HepG2 (cell line): ENCODE results near the gene FAM83D. TPM values are rescaled to one million over a fixed set of nuclear protein-coding genes. Genes with fewer than 3 reads are reported as not detected.
A peak's percentile ranks its signal among the peaks of the same experiment; 100 is the strongest.

ENCODE experiments used
- GPBP1L1 ChIP-seq: sonication (generic); formaldehyde crosslinking; IDR thresholded peaks from 2 replicates; pipeline ENCODE4 v1.5.0; 2020; ENCODE audit warnings: mild to moderate bottlenecking, missing genetic modification reagents
- HDAC1 ChIP-seq: sonication (generic); formaldehyde crosslinking; IDR thresholded peaks from 2 replicates; pipeline ENCODE4 v1.5.1; 2020; ENCODE audit warnings: mild to moderate bottlenecking, missing genetic modification reagents
- MEIS1 ChIP-seq: sonication (generic); formaldehyde crosslinking; IDR thresholded peaks from 2 replicates; pipeline ENCODE4 v1.9.0; 2021; ENCODE audit warnings: mild to moderate bottlenecking, missing genetic modification reagents, moderate library complexity, borderline replicate concordance
- MXD1 ChIP-seq: sonication (generic); formaldehyde crosslinking; IDR thresholded peaks from 2 replicates; pipeline ENCODE4 v1.4.0; 2020; ENCODE audit warnings: mild to moderate bottlenecking, missing genetic modification reagents
- MYPOP ChIP-seq: sonication (generic); formaldehyde crosslinking; IDR thresholded peaks from 2 replicates; pipeline ENCODE4 v1.8.1; 2023; ENCODE audit warnings: mild to moderate bottlenecking, moderate library complexity, missing genetic modification reagents
- NCOA2 ChIP-seq: sonication (generic); formaldehyde crosslinking; IDR thresholded peaks from 2 replicates; pipeline ENCODE4 v1.8.0; 2022; ENCODE audit warnings: inconsistent platforms
- NKX3-1 ChIP-seq: sonication (generic); formaldehyde crosslinking; IDR thresholded peaks from 2 replicates; pipeline ENCODE4 v1.5.0; 2020; ENCODE audit warnings: missing genetic modification reagents
- POLR2AphosphoS5 ChIP-seq: IDR thresholded peaks from 2 replicates; pipeline ENCODE4 v1.6.1; 2012; ENCODE audit warnings: low read depth, low read length
- PRMT3 ChIP-seq: sonication (generic); formaldehyde crosslinking; IDR thresholded peaks from 2 replicates; pipeline ENCODE4 v1.8.1; 2022; ENCODE audit warnings: low read depth, mild to moderate bottlenecking, moderate library complexity, missing genetic modification reagents, borderline replicate concordance
- TMF1 ChIP-seq: sonication (generic); formaldehyde crosslinking; IDR thresholded peaks from 2 replicates; pipeline ENCODE4 v1.8.1; 2022; ENCODE audit warnings: low read depth, missing genetic modification reagents
- U2AF2 ChIP-seq: fragments of 200-400 bp; formaldehyde crosslinking; IDR thresholded peaks from 2 replicates; pipeline ENCODE4 v1.6.1; 2017; ENCODE audit warnings: low read depth, mild to moderate bottlenecking, low read length
- ZFP90 ChIP-seq: sonication (generic); formaldehyde crosslinking; IDR thresholded peaks from 2 replicates; pipeline ENCODE4 v1.8.0; 2022; ENCODE audit warnings: missing genetic modification reagents, mild to moderate bottlenecking, inconsistent platforms, borderline replicate concordance
- ZFYVE20 ChIP-seq: sonication (generic); formaldehyde crosslinking; IDR thresholded peaks from 2 replicates; pipeline ENCODE4 v1.8.0; 2023; ENCODE audit warnings: low read depth, mild to moderate bottlenecking, moderate library complexity, missing genetic modification reagents, borderline replicate concordance
- ZNF460 ChIP-seq: sonication (generic); formaldehyde crosslinking; IDR thresholded peaks from 2 replicates; pipeline ENCODE4 v1.5.1; 2020; ENCODE audit warnings: missing genetic modification reagents, mild to moderate bottlenecking, borderline replicate concordance
- ZNF501 ChIP-seq: sonication (generic); formaldehyde crosslinking; IDR thresholded peaks from 2 replicates; pipeline ENCODE4 v1.5.1; 2020; ENCODE audit warnings: mild to moderate bottlenecking, moderate library complexity, missing genetic modification reagents
- ZNF776 ChIP-seq: sonication (generic); formaldehyde crosslinking; IDR thresholded peaks from 2 replicates; pipeline ENCODE4 v1.4.0; 2020; ENCODE audit warnings: mild to moderate bottlenecking, missing genetic modification reagents
- ZNF850 ChIP-seq: sonication (generic); formaldehyde crosslinking; conservative IDR thresholded peaks from 2 replicates; pipeline ENCODE4 v1.9.0; 2021; ENCODE audit warnings: mild to moderate bottlenecking, missing genetic modification reagents
- polyA plus RNA-seq, 8 experiments: library from polyadenylated mRNA; depleted of rRNA in 3 of 8; stranded (reverse) in 7 of 8; unstranded in 1 of 8; fragments of >200 nt; fragmentation: Illumina TruSeq in 4 of 8; extraction: Trizol in 4 of 8; gene quantifications; 2 replicates each; pipeline versions ENCODE4 v1.2.1 to v1.2.3, GENCODE V29; 2011 to 2016; ENCODE audit warnings: low read depth in 4 of 8, missing spikeins in 1 of 8, mixed read lengths in 1 of 8; ENCODE audit not compliant: insufficient read depth in 1 of 8
- total RNA-seq, 5 experiments: library from RNA; depleted of rRNA; stranded (reverse); fragments of >200 nt; fragmentation: Illumina TruSeq; extraction: Trizol; gene quantifications; 2 replicates each; pipeline ENCODE4 v1.2.3, GENCODE V29; 2016; ENCODE audit warnings: low read depth in 1 of 5
- TF ChIP-seq, protein P1 (sequence below): sonication (generic); formaldehyde crosslinking; IDR thresholded peaks from 2 replicates; pipeline ENCODE4 v1.4.0; 2020; ENCODE audit warnings: missing genetic modification reagents
- TF ChIP-seq, protein P2 (sequence below): sonication (generic); formaldehyde crosslinking; IDR thresholded peaks from 2 replicates; pipeline ENCODE4 v1.9.0; 2022; ENCODE audit warnings: missing genetic modification reagents, mild to moderate bottlenecking, borderline replicate concordance
- TF ChIP-seq, protein P3 (sequence below): sonication (generic); formaldehyde crosslinking; IDR thresholded peaks from 2 replicates; pipeline ENCODE4 v1.4.0; 2020; ENCODE audit warnings: mild to moderate bottlenecking, missing genetic modification reagents

FAM83D gene
- total and polyA plus RNA-seq, 2 of the 13 experiments (the other 11 are each of a cell fraction or from before 2014, with no cell fraction given) = 51.4 to 64.0 TPM

DNA sequence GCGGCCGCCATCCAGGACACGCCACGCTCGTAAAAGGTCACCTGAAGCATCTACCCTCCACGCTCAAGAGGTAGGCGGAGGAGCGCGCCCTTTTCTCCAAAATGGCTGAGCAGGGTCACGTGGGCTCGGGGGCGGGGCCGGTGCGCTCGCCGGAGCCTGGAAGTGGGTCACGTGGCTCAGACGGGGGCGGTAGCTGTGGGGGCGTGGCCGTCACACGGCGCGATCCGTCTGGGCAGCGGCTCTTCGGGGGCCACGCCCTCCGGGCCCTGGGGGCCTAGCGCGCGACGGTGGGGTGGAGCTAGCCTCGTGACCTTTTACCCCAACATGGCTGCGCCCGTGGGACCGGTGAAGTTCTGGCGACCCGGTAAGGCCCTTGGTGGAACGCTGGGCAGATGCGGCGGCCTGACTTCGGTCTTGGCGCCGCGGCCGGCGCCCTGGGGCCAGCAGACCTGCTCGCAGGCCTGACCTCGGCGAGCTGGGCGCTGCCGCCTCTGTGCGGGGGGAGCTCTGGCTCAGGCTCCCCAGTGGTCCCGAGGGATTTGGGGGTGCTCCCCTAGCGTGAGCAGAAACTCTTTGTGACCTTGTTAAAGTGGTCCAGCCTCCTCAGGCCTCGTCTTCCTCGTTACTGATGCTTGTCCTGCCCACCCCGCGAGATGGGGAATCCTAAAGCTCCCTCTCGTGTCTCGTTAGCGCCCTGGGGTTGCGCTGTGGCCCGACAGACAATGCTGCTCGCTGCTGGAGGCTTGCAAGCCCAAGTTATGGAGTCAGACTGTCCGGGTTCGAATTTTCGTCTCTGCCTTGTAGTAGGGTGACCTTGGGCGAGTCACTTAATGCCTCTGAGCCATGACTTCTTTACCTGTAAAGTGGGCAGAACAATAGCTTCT lies 36.1 kb downstream of the FAM83D start, which contains the start of gene DHX35 (continued):
- TF ChIP-seq, protein P1, sequence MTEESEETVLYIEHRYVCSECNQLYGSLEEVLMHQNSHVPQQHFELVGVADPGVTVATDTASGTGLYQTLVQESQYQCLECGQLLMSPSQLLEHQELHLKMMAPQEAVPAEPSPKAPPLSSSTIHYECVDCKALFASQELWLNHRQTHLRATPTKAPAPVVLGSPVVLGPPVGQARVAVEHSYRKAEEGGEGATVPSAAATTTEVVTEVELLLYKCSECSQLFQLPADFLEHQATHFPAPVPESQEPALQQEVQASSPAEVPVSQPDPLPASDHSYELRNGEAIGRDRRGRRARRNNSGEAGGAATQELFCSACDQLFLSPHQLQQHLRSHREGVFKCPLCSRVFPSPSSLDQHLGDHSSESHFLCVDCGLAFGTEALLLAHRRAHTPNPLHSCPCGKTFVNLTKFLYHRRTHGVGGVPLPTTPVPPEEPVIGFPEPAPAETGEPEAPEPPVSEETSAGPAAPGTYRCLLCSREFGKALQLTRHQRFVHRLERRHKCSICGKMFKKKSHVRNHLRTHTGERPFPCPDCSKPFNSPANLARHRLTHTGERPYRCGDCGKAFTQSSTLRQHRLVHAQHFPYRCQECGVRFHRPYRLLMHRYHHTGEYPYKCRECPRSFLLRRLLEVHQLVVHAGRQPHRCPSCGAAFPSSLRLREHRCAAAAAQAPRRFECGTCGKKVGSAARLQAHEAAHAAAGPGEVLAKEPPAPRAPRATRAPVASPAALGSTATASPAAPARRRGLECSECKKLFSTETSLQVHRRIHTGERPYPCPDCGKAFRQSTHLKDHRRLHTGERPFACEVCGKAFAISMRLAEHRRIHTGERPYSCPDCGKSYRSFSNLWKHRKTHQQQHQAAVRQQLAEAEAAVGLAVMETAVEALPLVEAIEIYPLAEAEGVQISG = peak; percentile 91
- peak; percentile 59; the same call in 1 of the 2 replicates for TF ChIP-seq NKX3-1 (CRISPR knock-in tag)
- peak; percentile 99 for TF ChIP-seq ZNF501 (CRISPR knock-in tag)
- no peak for TF ChIP-seq GPBP1L1 (CRISPR knock-in tag)
- TF ChIP-seq, protein P2, sequence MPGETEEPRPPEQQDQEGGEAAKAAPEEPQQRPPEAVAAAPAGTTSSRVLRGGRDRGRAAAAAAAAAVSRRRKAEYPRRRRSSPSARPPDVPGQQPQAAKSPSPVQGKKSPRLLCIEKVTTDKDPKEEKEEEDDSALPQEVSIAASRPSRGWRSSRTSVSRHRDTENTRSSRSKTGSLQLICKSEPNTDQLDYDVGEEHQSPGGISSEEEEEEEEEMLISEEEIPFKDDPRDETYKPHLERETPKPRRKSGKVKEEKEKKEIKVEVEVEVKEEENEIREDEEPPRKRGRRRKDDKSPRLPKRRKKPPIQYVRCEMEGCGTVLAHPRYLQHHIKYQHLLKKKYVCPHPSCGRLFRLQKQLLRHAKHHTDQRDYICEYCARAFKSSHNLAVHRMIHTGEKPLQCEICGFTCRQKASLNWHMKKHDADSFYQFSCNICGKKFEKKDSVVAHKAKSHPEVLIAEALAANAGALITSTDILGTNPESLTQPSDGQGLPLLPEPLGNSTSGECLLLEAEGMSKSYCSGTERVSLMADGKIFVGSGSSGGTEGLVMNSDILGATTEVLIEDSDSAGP = peak; percentile 98
- TF ChIP-seq ZFYVE20 = 0 out of 2 replicates have a peak, but pooled peaks have one; percentile 61
- TF ChIP-seq ZNF776 (CRISPR knock-in tag) = 0 out of 2 replicates have a peak, but pooled peaks have one; percentile 77
- TF ChIP-seq MYPOP (CRISPR knock-in tag) = peak; percentile 98
- peak; percentile 90 for TF ChIP-seq POLR2AphosphoS5
- TF ChIP-seq MEIS1 (CRISPR knock-in tag) = peak; percentile 83
- no peak for TF ChIP-seq ZNF850 (CRISPR knock-in tag)
- no peak for TF ChIP-seq ZNF460 (CRISPR knock-in tag)
- TF ChIP-seq, protein P3, sequence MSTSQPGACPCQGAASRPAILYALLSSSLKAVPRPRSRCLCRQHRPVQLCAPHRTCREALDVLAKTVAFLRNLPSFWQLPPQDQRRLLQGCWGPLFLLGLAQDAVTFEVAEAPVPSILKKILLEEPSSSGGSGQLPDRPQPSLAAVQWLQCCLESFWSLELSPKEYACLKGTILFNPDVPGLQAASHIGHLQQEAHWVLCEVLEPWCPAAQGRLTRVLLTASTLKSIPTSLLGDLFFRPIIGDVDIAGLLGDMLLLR (CRISPR knock-in tag) = peak; percentile 76
- peak; percentile 92 for TF ChIP-seq HDAC1
- TF ChIP-seq TMF1 (CRISPR knock-in tag) = 0 out of 2 replicates have a peak, but pooled peaks have one; percentile 49
- TF ChIP-seq NCOA2 (CRISPR knock-in tag) = peak; percentile 50
- peak; percentile 94 for TF ChIP-seq U2AF2
- TF ChIP-seq MXD1 (CRISPR knock-in tag) = peak; percentile 98
- TF ChIP-seq PRMT3 = no peak
- TF ChIP-seq ZFP90 (CRISPR knock-in tag) = peak; percentile 70; the same call in 1 of the 2 replicates
